ENCODE results near the gene CAMK4. TPM values are rescaled to one million over a fixed set of nuclear protein-coding genes. Genes with fewer than 3 reads are reported as not detected.
"Not testable (repeated sequence)": the region's sequence is repeated elsewhere in the genome, so short reads cannot be mapped to it uniquely, and the experiment has no call there.

CAMK4 gene
- total RNA-seq, 2 donors from 2014 or later, result 1.8 to 3.1 TPM

GRCh38 chr5:111349429-111349828, 125.2 kb downstream of the CAMK4 start:
- intact Hi-C loops (cut with DNase I, micrococcal nuclease), result no loop called here
- ATAC-seq, result no peak

DNA sequence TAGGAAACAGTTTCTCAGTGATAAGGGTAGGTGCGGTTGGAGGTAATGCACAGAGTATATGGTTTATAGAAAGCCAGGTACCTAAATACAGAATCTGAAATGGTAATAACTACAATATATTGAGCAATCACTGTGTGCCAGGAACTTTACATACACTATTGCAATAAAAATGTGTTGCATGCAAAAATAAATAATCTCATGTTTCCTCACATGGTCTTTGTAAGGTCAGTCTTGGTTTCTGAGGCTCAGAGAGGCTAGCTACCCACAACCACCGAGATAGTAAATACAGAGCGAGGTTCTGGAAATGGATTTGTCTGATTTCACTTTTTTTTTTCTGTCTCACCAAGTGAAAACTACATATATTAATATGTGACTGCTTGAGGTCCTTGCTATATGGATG, 128.9 kb downstream of the CAMK4 start:
- intact Hi-C loops (cut with DNase I, micrococcal nuclease), result no loop called here
- no peak for ATAC-seq
- no peak for DNase-seq

More at GRCh38 chr5:111349429-111349828, 125.2 kb downstream of the CAMK4 start:
- DNase-seq, result no peak

GRCh38 chr5:111358726-111359125, 134.5 kb downstream of the CAMK4 start:
- intact Hi-C loops (cut with DNase I, micrococcal nuclease); DNase-seq; ATAC-seq: not testable (repeated sequence)

DNA sequence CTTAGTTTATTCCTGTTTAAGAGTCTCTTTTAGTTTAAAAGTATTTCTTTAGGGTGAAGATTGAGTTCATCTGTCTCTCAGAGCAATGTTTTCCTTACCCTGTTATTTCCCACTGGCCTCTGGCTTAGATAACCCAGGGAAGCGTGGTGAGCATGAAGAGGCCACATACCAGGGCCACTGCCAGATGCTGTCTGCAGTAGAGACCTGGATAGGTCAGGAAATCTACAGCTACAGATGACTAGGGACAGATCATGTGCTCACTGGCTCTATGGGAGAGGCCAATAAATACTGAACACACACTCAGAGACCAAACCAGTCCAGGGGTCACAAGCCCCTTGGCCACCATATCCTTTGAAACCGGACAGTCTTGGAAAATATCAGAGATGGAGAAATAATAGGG, 136.0 kb downstream of the CAMK4 start:
- ATAC-seq, result no peak
- intact Hi-C loops (cut with DNase I, micrococcal nuclease), result no loop called here
- DNase-seq, result no peak

- intact Hi-C loops (cut with DNase I, micrococcal nuclease), result no loop called here
- DNase-seq (no peak), ATAC-seq (no peak)
These were observed 140.8 kb downstream of the CAMK4 start for GRCh38 chr5:111364992-111365391.

- intact Hi-C loops (cut with DNase I, micrococcal nuclease), result no loop called here
- no peak for ATAC-seq
- no peak for DNase-seq
These were observed 142.2 kb downstream of the CAMK4 start for GRCh38 chr5:111366388-111366787.

GRCh38 chr5:111367115-111367514, 142.9 kb downstream of the CAMK4 start:
- DNase-seq (no peak), ATAC-seq (no peak)
- intact Hi-C loops (cut with DNase I, micrococcal nuclease), result no loop called here

DNA sequence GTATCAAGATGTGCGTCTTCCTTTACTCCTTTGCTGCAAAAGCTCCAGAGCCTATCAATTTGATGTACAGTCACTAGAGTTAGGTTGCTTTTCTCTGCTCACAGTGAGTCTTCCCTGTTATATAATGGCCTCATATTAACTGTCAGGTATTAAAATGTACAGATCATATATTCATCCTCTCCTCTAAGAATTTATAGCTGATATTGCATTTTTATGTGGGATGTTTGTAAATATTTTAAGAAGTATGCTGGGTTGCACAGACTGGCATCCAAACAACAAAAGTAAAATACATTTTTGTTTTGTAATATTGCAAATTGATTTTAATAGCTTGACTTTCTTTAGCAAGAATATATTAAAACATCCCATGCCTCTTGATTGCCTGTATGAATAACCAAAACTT, 148.6 kb downstream of the CAMK4 start:
- ATAC-seq, result no peak
- DNase-seq, result no peak
- intact Hi-C loops (cut with DNase I, micrococcal nuclease), result no loop called here

DNA sequence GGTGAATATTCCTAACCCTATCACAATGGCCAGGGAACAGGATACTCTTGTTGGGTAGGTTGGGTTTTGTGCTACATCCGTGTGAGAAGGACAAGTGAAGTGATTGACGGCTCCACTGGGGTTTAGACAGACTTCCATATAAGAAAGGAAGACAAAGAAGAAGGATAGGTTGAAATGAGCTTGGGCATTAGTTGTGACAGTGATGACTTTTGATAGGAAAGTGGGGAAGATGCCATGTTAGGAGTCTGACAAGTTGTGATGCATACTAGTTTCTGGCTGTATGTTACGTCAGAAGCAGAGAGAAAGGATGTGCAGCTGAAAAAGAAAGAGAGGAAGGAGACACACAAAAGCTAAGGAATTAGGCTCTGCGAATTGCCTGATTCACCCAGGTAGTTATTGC, 150.2 kb downstream of the CAMK4 start:
- no peak for DNase-seq
- intact Hi-C loops (cut with DNase I, micrococcal nuclease), result no loop called here
- no peak for ATAC-seq

GRCh38 chr5:111375645-111376044, 151.5 kb downstream of the CAMK4 start:
- no peak for ATAC-seq
- intact Hi-C loops (cut with DNase I, micrococcal nuclease), result no loop called here
- no peak for DNase-seq

GRCh38 chr5:111377306-111377705, 153.1 kb downstream of the CAMK4 start:
- intact Hi-C loops (cut with DNase I, micrococcal nuclease), result no loop called here
- no peak for ATAC-seq
- DNase-seq, result no peak

DNA sequence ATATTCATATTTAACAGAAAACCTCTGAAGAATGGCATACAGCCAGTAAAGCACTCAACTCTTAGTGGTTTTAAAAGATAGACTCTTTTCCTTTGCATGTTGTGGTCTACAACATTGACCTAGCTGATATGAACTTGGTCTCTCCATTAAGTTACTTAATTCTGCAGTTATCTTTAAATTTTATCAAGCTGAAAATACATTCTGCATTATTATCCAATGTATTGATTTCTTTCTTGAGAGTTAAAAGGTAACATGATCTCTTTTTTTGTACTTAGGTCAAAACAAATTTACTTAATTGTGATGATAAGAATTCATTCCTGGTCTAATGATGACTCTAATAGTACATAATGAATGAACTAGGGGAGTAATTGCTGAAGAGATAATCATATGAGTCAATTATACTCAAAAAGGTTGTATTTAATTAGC, 155.2 kb downstream of the CAMK4 start:
- ATAC-seq, result no peak
- intact Hi-C loops (cut with DNase I, micrococcal nuclease), result no loop called here
- no peak for DNase-seq

GRCh38 chr5:111383288-111383970, 159.2 kb downstream of the CAMK4 start:
- ATAC-seq (no peak), DNase-seq (no peak)
- intact Hi-C loops (cut with DNase I, micrococcal nuclease), result no loop called here

GRCh38 chr5:111384220-111384619, 160.0 kb downstream of the CAMK4 start:
- no peak for DNase-seq
- intact Hi-C loops (cut with DNase I, micrococcal nuclease), result no loop called here
- ATAC-seq, result no peak

DNA sequence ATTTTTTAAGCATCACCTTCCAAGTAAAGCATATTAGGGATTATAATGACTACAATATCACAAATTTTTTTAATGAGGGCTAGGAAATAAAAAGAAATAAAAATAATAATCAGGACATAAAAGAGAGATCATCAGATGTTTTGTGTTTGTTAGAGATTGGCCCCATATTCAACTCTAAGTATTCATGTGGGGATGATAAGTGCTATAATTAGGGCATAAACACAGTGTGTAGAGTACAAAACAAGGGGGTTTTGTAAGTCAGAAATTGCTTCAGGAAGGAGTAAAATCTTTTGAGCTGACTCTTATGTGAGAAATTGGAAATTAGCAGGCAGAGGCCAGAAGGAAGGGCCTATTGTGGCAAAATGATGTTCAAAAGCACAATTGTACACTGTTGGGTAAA, 160.9 kb downstream of the CAMK4 start:
- intact Hi-C loops (cut with DNase I, micrococcal nuclease), result no loop called here
- no peak for DNase-seq
- no peak for ATAC-seq

- intact Hi-C loops (cut with DNase I, micrococcal nuclease), result no loop called here
- DNase-seq, result no peak
- ATAC-seq, result no peak
These were observed 162.0 kb downstream of the CAMK4 start for GRCh38 chr5:111385970-111386831.

GRCh38 chr5:111386832-111387162, 162.6 kb downstream of the CAMK4 start:
- no peak for DNase-seq
- no peak for ATAC-seq
- intact Hi-C loops (cut with DNase I, micrococcal nuclease), result no loop called here

GRCh38 chr5:111387361-111387760, 163.2 kb downstream of the CAMK4 start:
- ATAC-seq, result no peak
- intact Hi-C loops (cut with DNase I, micrococcal nuclease), result no loop called here

DNA sequence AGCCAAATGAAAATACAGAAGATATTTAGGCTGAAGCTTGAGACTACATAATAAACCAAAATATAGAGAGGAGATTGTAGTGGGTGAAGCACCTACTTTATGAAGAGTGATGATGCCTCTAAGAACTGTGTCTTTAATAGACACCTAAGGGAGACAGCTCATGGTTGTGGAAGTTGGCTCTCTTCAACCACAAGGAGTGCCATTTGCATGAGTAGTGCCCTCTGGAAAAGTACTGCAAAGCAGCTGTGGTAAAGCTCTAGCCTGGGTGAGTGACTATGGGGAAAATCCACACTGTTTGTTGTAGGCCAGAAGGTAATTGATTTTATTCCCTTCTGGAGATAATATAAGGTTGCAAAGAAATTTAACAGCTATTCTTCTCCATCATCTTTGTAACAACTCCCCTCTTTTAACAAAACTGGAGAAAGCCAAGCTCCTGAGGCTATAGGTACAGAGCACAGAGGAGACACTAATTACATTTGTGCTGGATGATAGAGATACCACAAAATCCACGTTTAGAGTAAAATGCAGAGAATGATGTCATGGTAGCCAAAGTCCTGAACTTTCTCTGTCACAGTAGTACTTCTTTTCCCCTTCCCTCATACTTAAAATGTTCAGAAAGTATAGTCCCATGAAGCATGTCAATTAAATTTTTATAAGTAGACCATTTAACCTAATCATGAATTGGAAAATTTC, 165.4 kb downstream of the CAMK4 start:
- intact Hi-C loops (cut with DNase I, micrococcal nuclease), result no loop called here
- no peak for ATAC-seq
- no peak for DNase-seq

More at GRCh38 chr5:111387361-111387760, 163.2 kb downstream of the CAMK4 start:
- no peak for DNase-seq

DNA sequence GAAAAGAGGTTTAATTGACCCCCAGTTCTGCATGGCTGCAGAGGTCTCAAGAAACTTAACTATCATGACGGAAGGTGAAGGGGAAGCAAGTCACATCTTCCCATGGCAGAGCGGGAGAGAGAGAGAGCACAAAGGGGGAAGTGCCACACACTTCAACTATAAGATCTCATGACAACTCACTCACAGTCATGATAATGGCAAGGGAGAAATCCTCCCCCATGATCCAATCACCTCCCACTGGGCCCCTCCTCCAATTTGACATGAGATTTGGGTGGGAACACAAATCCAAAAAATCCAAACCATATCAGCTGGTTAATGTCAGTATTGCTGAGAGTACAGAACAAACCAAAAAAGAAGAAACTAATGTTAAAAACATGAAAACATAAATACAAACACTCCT, 168.0 kb downstream of the CAMK4 start:
- intact Hi-C loops (cut with DNase I, micrococcal nuclease), result no loop called here
- DNase-seq (no peak), ATAC-seq (no peak)
